Measurements from ENCODE around the gene ABLIM3.

DNA sequence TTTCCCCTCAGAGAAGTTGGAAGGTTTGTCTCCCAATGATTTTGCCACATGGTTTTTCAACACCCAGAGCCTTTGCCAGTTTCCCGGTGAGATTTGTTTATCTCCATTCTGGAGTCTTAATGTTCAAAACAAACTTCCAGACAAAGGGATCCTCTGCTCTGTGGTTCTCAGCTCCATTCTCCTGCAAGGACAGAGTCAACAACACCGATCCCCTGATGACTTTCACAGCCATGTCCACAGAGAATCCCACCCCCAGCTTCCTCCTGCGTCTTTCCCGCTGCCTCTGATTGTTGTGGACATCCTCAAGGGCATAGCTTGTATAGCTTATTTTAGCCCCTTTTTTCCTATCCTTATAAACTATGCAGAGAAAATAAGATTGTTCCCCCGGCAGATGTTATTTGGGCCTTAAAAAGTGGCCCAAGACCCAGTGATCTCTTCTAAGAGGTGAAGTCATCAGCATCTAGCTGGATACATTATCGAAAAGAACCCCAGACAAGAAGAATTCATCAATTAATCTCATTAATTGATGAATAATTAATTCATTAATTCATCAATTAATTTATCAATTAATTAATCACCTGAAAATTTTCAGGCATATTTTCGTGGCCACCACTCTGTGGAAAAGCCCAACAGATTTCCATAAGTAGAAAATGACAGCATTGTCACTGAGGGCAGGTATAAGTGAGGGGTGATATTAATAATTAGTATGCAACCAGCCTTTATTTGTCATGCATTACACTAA lies 2.9 kb upstream of the ABLIM3 start:
- TF ChIP-seq, protein P1, sequence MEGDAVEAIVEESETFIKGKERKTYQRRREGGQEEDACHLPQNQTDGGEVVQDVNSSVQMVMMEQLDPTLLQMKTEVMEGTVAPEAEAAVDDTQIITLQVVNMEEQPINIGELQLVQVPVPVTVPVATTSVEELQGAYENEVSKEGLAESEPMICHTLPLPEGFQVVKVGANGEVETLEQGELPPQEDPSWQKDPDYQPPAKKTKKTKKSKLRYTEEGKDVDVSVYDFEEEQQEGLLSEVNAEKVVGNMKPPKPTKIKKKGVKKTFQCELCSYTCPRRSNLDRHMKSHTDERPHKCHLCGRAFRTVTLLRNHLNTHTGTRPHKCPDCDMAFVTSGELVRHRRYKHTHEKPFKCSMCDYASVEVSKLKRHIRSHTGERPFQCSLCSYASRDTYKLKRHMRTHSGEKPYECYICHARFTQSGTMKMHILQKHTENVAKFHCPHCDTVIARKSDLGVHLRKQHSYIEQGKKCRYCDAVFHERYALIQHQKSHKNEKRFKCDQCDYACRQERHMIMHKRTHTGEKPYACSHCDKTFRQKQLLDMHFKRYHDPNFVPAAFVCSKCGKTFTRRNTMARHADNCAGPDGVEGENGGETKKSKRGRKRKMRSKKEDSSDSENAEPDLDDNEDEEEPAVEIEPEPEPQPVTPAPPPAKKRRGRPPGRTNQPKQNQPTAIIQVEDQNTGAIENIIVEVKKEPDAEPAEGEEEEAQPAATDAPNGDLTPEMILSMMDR (IDR thresholded peaks at IDR 0.05) = no peak
- TF ChIP-seq POLR2A (IDR thresholded peaks at IDR 0.05) (no peak), EP300 (IDR thresholded peaks at IDR 0.05) (no peak)
